ENCODE results near the gene COPRS.

DNA sequence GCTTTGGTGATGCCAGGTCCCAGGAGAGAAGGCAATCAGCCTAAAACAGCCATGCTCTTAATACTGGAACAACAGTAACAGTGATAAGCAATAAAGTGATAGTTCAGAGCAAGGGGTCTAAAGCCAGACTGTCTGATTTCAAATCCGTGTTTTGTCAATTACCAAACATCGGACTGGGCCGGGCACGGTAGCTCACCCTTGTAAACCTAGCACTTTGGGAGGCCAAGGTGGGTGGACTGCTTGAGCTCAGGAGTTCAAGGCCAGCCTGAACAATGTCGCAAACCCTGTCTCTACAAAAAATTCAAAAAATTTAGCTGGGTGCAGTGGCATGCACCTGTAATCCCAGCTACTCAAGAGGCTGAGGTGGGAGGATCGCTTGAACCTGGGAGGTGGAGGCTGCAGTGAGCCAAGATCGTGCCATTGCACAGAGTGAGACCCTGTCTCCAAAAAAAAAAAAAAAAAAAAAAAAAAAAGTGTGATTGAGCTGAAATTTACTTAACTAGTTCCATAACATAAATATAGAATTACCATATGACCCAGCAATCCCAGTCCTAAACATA, 5.1 kb downstream of the COPRS start:
- TF ChIP-seq, protein P1, sequence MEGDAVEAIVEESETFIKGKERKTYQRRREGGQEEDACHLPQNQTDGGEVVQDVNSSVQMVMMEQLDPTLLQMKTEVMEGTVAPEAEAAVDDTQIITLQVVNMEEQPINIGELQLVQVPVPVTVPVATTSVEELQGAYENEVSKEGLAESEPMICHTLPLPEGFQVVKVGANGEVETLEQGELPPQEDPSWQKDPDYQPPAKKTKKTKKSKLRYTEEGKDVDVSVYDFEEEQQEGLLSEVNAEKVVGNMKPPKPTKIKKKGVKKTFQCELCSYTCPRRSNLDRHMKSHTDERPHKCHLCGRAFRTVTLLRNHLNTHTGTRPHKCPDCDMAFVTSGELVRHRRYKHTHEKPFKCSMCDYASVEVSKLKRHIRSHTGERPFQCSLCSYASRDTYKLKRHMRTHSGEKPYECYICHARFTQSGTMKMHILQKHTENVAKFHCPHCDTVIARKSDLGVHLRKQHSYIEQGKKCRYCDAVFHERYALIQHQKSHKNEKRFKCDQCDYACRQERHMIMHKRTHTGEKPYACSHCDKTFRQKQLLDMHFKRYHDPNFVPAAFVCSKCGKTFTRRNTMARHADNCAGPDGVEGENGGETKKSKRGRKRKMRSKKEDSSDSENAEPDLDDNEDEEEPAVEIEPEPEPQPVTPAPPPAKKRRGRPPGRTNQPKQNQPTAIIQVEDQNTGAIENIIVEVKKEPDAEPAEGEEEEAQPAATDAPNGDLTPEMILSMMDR (IDR thresholded peaks at IDR 0.05), result no peak
- no peak for TF ChIP-seq POLR2A (IDR thresholded peaks at IDR 0.05)

Data from body of pancreas (tissue), 4 donors.